8988T (cell line): ENCODE results near the gene ADAR.

Experiments used
- DNase-seq: peaks from one replicate; pipeline ENCODE4 v3.0.0; 2011

The ADAR gene

DNA sequence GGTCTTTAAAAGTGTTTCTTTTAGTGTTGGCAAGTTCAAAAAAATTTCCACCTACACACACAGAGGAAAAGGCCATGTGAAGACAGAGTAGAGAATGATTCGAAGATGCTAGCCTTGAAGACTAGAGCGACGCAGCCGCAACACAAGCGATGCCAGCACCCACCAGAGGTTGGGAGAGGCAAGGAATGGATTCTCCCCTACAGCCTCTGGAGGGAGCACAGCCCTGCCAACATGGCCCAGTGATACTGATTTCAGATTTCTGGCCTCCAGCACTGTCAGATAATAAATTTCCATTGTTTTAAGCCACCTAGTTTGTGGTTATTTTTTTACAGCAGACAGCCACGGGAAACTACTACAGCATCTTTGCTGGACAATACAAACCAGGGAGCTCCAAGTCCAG lies 6.9 kb upstream of the ADAR start:
- DNase-seq = no peak

DNA sequence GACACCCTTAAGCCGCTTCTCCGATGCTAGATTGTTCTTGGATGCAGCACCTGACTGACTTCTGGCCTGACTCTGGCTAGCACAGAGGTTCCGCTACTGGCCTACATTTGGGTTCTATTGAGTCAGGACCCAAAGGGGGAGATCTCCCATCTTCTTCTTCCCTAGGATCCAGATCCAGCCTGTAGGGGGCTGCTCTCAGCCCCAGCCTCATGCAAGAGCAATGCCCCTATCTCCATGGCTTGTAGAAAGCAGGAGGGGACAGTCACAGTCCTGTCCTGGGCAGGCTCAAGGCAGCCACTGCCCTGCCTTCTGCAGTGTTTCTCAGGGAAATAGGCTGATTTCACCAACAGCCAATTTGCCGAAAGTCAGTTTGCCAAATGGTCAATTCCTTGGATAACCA lies 6.3 kb upstream of the ADAR start:
- DNase-seq = no peak

DNA sequence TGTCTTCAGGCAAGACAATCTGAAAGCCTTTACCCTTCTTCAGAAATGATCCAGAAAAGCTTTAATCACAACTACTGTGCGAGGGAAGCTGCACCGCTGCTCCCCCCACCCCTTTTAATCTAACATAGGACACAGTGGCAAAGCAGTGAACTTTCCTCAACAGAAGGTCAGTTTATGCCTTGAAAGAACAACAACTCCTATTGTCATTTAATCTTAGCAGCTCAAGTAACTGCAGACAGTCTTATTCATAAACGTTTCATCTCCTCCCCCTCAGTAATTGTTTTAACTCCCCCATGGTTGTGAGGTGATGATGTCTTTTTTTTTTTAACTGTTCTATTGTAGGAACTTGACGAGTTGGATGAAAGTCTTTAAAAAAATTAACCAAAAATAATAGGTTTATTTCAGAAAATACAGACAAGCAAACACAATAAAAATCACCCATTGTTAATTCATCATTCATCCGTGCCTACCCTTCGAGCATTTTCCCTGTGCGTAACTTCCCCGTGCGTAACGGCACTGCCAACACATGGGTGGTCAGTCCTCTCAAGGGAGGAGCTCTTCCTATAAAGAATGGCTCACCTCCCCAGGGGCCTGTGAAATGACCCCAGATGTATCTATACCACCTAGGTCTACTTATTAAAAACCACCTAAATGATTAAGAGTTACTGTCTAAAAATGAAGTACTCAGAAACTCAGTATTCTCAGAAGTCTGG lies 3.3 kb upstream of the ADAR start:
- no peak for DNase-seq

GRCh38 chr1:154609398-154610380 lies 1.7 kb upstream of the ADAR start:
- DNase-seq = no peak

DNA sequence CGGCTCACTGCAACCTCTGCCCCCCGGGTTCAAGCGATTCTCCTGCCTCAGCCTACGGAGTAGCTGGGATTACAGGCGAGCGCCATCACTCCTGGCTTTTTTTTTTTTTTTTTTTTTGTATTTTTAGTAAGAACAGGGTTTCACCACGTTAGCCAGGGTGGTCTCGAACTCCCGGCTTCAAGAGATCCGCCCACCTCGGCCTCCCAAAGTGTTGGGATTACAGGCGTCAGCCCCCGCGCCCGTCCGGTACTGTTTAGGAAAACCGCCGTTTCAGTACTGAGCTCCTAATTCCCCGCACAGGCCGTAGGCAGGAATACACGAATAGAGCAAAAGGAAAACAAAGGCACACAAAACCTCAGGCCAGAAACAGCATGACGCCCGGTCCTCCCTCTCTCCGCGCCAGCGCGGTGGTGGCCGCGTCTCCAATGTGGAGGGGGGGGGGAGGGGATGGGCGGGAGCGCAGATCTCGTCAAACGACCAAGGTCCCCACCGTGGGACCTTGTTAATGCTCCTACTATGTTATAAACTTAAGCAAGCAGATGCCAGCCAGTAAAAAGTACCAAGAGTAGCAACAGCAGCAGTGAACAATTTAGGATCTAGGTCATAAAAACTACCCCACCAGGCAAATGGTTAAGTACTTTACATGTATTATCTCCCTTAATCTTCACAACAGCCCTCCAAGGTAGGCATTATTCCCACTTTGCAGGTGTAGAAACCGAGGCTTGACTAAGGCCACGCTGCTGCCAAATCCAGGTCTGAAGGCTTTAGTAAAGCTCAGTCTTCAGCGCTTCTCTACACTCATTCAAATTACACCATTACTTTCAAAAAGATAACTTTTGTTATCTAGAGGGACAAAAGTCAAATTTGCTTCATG lies 648 bp upstream of the ADAR start:
- no peak for DNase-seq

DNA sequence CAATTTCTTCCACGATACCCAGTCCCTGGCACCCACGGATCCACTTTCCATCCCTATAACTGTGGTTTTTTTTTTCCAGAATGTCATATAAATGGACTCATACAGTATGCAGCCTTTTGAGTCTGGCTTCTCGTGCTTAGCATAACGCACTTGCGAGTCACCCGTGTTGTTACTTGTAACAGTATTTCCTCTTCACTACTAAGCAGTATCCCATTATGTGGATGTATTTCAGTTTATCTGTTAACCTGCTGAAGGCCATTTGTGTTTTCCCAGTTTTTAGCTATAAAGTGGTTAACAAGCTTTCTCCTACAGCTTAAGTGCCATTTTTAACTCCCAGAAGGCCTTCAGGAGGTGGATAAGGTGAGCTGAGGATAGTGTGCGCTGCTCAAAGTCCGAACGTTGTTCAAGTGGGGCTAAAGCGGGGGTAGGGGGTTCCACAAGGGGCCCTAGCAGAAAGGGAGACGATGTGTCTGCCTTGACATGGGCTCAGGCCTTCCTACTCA lies 829 bp downstream of the ADAR start:
- DNase-seq = no peak

GRCh38 chr1:154605534-154605933 lies 2.5 kb downstream of the ADAR start:
- no peak for DNase-seq

DNA sequence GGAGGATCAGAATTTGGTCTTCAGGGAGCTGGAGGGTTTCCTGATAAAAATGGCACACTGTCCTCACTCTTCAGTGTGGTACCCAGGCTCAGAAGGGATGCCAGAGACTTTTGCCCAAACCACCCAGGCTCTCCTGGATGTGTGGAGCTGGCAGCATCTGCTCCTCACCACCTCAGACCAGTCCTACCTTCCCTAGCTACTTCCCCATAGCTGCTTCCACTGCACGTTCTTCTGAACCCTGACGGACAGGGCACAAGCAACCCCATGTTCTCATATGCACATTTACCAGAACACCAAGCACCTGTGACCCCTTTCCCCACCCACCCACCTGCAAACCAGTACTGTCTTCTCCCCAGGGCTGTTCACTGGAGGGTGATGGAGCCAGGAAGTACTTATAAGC lies 4.7 kb downstream of the ADAR start:
- DNase-seq = no peak

DNA sequence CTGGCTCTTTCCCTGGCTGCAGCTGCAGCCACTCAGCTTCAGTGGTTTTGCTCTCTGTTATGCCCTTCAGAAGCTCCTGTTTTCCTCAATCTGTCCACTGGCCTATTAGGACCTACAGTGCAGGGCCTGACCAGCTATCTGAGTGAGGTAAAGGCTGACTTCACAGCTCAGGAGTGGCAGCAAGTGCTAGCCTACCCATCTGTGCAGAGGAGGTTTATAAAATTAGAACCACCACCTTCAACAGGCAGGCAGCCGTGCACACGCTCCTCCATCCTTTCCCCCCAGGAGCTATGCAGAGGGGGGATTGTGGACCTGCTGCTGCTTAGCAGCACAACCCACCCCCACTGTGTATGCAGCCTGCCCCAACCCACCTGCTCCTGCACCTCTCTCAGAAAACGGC lies 8.3 kb downstream of the ADAR start:
- DNase-seq = no peak

DNA sequence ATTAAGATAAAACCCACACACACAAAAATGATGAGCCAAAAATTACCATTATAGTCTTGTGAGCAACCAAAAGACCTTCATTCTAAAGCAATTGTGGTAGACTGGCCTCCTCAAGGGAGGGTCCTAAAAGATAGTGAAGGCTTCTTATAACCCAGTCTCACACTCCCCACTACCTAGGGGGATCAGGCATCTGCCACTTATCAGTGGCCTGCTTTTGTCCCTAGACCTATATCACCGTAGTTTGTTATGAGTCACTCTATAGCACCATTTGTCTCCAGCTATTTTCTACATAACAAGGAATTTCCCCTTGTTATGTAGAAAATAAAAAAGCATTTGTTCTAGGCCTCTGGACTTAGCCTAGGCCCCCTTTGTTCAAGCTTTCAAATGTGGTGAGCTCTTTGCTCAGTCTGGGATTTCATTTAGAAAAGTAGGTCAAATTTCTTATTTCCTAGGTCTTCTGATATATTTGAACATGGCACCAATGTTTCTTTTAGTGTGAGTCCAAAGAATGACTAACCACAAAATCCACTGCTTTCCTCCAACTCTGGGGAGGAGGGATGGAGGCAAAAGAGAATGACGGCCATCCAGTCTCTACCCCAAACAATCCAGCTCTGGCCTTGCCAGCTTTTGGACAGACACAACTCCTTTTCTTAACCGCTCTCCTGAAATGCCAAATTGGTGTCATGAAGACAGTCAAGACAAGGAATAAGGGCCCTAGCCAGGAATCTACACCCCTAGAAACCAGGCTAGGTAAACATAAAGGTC lies 8.9 kb downstream of the ADAR start:
- no peak for DNase-seq

DNA sequence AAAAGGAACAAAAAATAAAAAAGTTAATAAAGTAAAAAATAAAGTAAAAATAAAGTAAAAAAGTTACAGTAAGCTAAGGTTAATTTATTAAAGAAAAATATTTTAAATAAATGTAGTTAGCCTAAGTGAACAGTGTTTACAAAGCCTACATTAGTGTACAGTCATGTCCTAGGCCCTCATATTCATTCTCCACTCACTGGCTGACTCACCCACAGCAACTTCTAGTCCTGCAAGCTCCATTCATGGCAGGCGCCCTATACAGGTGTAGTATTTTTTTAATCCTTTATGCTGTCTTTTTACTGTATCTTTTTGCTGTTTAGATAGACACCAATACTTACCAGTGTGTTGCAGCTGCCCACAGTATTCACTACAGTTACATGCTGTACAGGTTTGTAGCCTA lies 12.4 kb downstream of the ADAR start:
- no peak for DNase-seq

DNA sequence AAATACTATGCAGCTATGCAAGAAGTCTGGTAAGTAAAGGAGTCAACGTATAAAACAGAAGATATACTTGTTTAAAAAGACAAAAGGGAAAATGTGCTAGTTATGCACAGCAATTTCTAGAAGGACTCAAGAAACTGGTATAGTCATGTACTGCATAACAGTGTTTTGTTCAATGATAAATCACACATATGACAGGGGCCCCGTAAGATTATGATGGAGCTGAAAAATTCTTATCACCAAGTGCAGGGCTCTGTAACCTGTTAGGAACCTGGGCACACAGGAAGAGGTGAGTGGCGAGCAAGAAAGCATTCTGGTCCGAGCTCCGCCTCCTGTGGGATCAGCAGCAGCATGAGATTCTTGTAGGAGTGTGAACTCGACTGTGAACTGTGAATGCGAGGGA lies 13.2 kb downstream of the ADAR start:
- DNase-seq = no peak

DNA sequence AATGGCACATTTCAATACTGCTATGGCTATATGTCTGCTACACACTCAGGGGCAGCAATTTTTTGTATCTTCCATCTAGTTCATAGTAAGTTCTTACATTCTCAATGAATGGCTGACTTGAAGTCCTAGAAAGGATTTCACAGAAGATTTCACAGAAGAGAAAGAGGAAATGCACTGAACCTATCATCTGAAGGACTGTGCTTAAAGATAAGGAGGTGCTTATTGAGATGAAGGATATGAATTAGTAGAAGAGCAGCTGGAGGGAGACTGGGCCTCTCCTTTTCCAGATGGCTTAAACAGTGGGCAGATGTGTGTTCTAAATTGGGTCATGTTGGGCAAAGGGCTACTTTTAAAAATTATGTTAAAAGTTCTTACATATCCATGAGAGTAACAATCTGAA lies 14.6 kb downstream of the ADAR start:
- DNase-seq = no peak

DNA sequence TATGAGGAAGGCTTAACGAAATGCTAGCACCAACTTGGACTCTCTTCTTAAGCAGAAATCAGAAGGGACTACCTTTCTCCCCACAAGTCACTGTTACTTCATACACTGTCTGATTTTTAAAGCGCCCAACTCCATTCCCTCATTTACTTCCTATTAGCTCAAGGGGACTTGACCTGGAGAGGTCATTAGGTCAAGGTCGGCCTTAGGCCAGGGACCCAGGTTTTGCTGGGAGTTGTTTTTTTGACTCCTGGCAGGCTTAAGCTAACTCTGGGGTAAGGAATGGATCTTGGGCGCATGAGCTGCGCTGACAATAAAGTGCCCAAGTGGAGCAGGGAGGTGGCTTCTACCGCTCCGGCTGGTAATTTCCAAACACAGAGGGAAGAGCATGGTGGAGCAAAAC lies 16.8 kb downstream of the ADAR start:
- no peak for DNase-seq

- no peak for DNase-seq
These were observed 17.2 kb downstream of the ADAR start for GRCh38 chr1:154590756-154591155.

DNA sequence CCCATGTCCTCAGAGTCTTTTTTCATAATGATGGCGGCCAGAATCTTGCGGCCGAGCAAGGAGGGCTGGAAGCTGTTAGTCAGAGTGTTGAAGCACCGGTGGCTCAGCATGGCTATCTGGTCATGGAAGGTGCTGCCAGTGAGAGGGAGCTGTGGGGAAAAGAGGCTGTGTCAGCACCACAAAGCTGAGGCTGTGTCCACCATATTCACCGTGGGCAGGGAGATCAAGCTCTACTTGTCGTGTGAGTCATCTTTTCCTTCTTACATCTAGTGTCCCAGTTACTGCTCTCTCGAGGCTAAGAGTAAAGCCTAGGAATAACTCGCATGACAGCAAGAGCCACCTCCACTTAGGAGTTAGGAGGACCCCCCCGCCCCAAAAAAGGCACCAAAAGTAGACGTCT lies 18.2 kb downstream of the ADAR start:
- DNase-seq = no peak

GRCh38 chr1:154586641-154587040 lies 21.3 kb downstream of the ADAR start:
- DNase-seq = no peak

DNA sequence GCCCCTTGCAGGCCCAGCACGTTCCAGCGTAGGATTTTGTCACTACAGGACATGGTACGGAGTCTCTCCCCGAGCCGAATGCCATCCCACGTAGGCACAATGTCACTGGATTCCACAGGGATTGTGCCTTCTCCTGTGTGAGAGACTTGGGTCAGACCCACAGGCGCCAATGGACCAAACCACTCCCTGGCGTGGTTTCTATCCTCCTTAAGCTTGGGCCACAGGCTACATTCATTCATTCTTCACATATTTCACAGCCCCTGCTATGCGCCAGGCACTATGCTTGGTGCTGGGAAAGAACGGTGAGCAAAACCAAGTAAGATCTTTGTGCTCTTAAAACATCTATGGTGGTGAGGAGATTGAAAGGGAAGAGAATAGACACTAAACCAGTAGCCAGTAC lies 21.8 kb downstream of the ADAR start:
- no peak for DNase-seq

- DNase-seq = no peak
These were observed 23.6 kb downstream of the ADAR start for GRCh38 chr1:154584267-154584994.

DNA sequence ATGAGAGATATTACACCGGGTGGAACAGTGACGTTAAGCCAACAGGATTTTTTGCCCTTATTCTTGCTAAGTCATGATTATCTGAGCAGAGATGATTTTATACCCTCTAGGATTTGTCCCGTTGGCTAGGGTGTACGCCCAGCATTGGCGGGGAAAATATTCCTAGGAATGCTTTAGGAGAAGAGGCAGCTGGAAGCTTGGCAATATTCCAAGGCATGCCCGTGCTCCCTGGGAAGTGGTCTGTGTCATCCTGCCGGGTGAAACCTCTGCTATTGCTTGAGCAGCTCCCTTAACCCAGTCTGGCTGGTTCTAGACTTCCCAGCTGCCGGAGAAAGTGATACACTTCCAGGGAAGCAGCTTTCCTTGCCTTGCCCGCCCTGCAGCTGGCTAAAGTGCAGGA lies 24.2 kb downstream of the ADAR start:
- no peak for DNase-seq

DNA sequence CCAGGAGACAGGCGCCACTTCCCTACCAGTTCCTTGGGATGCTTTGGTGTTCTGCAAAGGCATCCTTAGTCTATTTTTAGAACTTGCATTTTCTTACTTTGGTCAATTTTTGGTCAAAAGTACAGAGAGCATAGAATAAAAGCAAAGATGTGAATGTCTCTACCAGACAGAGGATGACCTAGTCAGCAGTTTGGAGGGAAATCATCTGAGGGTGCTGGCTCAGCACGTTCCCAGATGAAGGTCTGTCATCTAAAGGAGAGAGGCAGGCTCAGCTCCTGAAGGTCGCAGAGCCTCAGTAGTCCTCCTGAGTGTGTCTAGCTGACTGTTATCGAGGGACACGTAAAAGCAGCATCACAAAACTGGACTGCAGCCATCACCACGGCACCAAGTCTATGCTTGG lies 25.1 kb downstream of the ADAR start:
- no peak for DNase-seq

GRCh38 chr1:154581766-154582165 lies 26.2 kb downstream of the ADAR start:
- DNase-seq = no peak
